Endothelial cell of umbilical vein (primary cell): ENCODE results near the gene NFATC1. TPM values are rescaled to one million over a fixed set of nuclear protein-coding genes. Genes with fewer than 3 reads are reported as not detected.

Experiments used
- BruUV-seq: library from RNA; stranded (reverse); fragments of 400-500 nt; replicated peaks from 2 replicates; lab custom pipeline; 2021; lab: Mats Ljungman, UMichigan
- CTCF ChIA-PET: fragments of 300-600, 350-600 bp; sonication (Branson Sonifier 250); formaldehyde crosslinking; loops from one replicate; lab custom pipeline; 2021; ENCODE audit warnings: antibody characterized with exemption, inconsistent platforms; lab: Charles Lee
- POLR2A ChIA-PET: fragments of 300-600, 350-600 bp; sonication (Branson Sonifier 250); formaldehyde crosslinking; loops from one replicate; lab custom pipeline; 2021; ENCODE audit warnings: antibody characterized with exemption, inconsistent platforms; lab: Charles Lee
- DNase-seq: peaks from one replicate; pipeline ENCODE4 v3.0.0-alpha.2; 2011; ENCODE audit warnings: low read depth, low spot score
- FAIRE-seq: peaks from 2 replicates; lab custom pipeline; 2011; peaks lifted over from hg19 to GRCh38; lab: Jason Lieb, UNC
- H2AFZ ChIP-seq: 2 replicates; pipeline ENCODE4 v1.6.0; 2012; ENCODE audit warnings: low read depth, low read length, control low read depth, inconsistent platforms
- H3K27ac ChIP-seq: 2 replicates; pipeline ENCODE4 v1.5.1; 2011; ENCODE audit warnings: low read depth, mild to moderate bottlenecking, control low read depth, low read length, moderate library complexity; ENCODE audit not compliant: insufficient read depth
- H3K27me3 ChIP-seq, 2 experiments: 2 replicates each; pipeline versions ENCODE4 v1.6.0 to v1.6.1; 2011; ENCODE audit warnings: low read length in 2 of 2, mixed read lengths in 1 of 2; ENCODE audit not compliant: control insufficient read depth in 2 of 2, insufficient read depth in 2 of 2
- H3K36me3 ChIP-seq, 2 experiments: 2 replicates in 1 of 2; 3 replicates in 1 of 2; pipeline ENCODE4 v1.5.1; 2011; ENCODE audit warnings: low read length in 2 of 2, mild to moderate bottlenecking in 1 of 2, moderate library complexity in 1 of 2; ENCODE audit not compliant: control insufficient read depth in 2 of 2, insufficient read depth in 2 of 2; ENCODE audit errors: extremely low read depth in 1 of 2
- H3K4me1 ChIP-seq: 3 replicates; pipeline ENCODE4 v1.5.1; 2011; ENCODE audit warnings: mild to moderate bottlenecking, low read length; ENCODE audit not compliant: control insufficient read depth, insufficient read depth; ENCODE audit errors: extremely low read depth
- H3K4me2 ChIP-seq: 2 replicates; pipeline ENCODE4 v1.6.1; 2011; ENCODE audit warnings: low read length, control low read depth, mixed read lengths; ENCODE audit not compliant: insufficient read depth
- H3K4me3 ChIP-seq, 3 experiments: fragments of 200-600 bp in 1 of 3; sonication (generic), shearing (Covaris generic) in 1 of 3; replicated peaks in 1 of 3; 2 replicates each; pipeline ENCODE4 v1.5.1; 2011 to 2016; ENCODE audit warnings: control low read depth in 3 of 3, low read length in 3 of 3, mild to moderate bottlenecking in 2 of 3, inconsistent platforms in 1 of 3, low read depth in 1 of 3, moderate library complexity in 1 of 3; ENCODE audit not compliant: insufficient read depth in 1 of 3
- H3K79me2 ChIP-seq: 2 replicates; pipeline ENCODE4 v1.6.0; 2012; ENCODE audit warnings: low read length, inconsistent platforms; ENCODE audit not compliant: control insufficient read depth, insufficient read depth
- H3K9ac ChIP-seq: replicated peaks from 2 replicates; pipeline ENCODE3; 2011; ENCODE audit warnings: low read length, control low read depth; ENCODE audit not compliant: insufficient read depth; ENCODE audit errors: extremely low read depth
- H3K9me1 ChIP-seq: replicated peaks from 3 replicates; pipeline ENCODE4 v1.6.0; 2011; ENCODE audit warnings: mild to moderate bottlenecking, low read length; ENCODE audit not compliant: control insufficient read depth, insufficient read depth; ENCODE audit errors: extremely low read depth
- H3K9me3 ChIP-seq: replicated peaks from 2 replicates; pipeline ENCODE4 v1.5.1; 2012; ENCODE audit warnings: low read length, inconsistent platforms; ENCODE audit not compliant: control insufficient read depth, insufficient read depth
- H4K20me1 ChIP-seq: replicated peaks from 2 replicates; pipeline ENCODE3; 2011; ENCODE audit warnings: mild to moderate bottlenecking, low read length; ENCODE audit not compliant: control insufficient read depth, insufficient read depth; ENCODE audit errors: extremely low read depth
- EZH2 ChIP-seq: IDR thresholded peaks from 2 replicates; pipeline ENCODE4 v1.6.1; 2012; ENCODE audit warnings: borderline replicate concordance, low read depth, mild to moderate bottlenecking, moderate library complexity, low read length, inconsistent platforms; ENCODE audit not compliant: severe bottlenecking
- FOS ChIP-seq: IDR thresholded peaks from 2 replicates; pipeline ENCODE4 v1.6.1; 2011; ENCODE audit warnings: mild to moderate bottlenecking, low read length, moderate library complexity, borderline replicate concordance; ENCODE audit not compliant: insufficient read depth
- GATA2 ChIP-seq: IDR thresholded peaks from 2 replicates; pipeline ENCODE4 v1.7.0; 2011; ENCODE audit warnings: low read depth, mild to moderate bottlenecking, moderate library complexity, mixed read lengths, low read length; ENCODE audit not compliant: insufficient read length, insufficient read depth
- JUN ChIP-seq: IDR thresholded peaks from 2 replicates; pipeline ENCODE4 v1.6.1; 2011; ENCODE audit warnings: borderline replicate concordance, low read depth; ENCODE audit not compliant: insufficient read length, insufficient read depth
- MYC ChIP-seq: IDR thresholded peaks from one replicate; pipeline ENCODE4 v1.6.1; 2011; ENCODE audit warnings: mild to moderate bottlenecking, low read depth, low read length
- POLR2A ChIP-seq: IDR thresholded peaks from 2 replicates; pipeline ENCODE4 v1.6.1; 2012; ENCODE audit warnings: low read depth, mild to moderate bottlenecking, control low read depth, low read length
- POLR2AphosphoS5 ChIP-seq: IDR thresholded peaks from 2 replicates; pipeline ENCODE4 v1.6.1; 2012; ENCODE audit warnings: low read depth, mild to moderate bottlenecking, control low read depth, low read length, moderate library complexity; ENCODE audit not compliant: insufficient read depth
- dilution Hi-C: fragments of 300-500 bp; cut with MboI; formaldehyde crosslinking; loops from one replicate; pipeline ENCODE4 v1.15.0; 2019; ENCODE audit warnings: low sequenced_read_pairs; ENCODE audit not compliant: extremely low pct_ligation_motif_present
- intact Hi-C: fragments of 100-400 bp; cut with micrococcal nuclease; formaldehyde crosslinking; loops from one replicate; pipeline ENCODE4 v1.10.0; 2022
- polyA plus RNA-seq, 4 experiments: library from polyadenylated mRNA; depleted of rRNA in 3 of 4; stranded (reverse) in 3 of 4; unstranded in 1 of 4; fragments of >200 nt; gene quantifications; 2 replicates each; pipeline versions ENCODE4 v1.2.1 to v1.2.3, GENCODE V29; 2011 to 2012; ENCODE audit warnings: missing spikeins in 1 of 4
- total RNA-seq: library from RNA; stranded (reverse); gene quantifications from 2 replicates; pipeline ENCODE4 v1.2.3, GENCODE V29; 2021
- TF ChIP-seq, protein P1 (sequence below): IDR thresholded peaks from 2 replicates; pipeline ENCODE4 v1.6.1; 2011; ENCODE audit not compliant: insufficient read depth, insufficient read length
- TF ChIP-seq, protein P2 (sequence below), 2 donors: IDR thresholded peaks; 1 replicate in 1 of 2; 2 replicates in 1 of 2; pipeline ENCODE4 v1.5.1; 2011; ENCODE audit warnings: low read length in 2 of 2, mild to moderate bottlenecking in 2 of 2, moderate library complexity in 2 of 2, control low read depth in 1 of 2, inconsistent platforms in 1 of 2, low read depth in 1 of 2; ENCODE audit not compliant: insufficient read depth in 1 of 2; ENCODE audit errors: extremely low read depth in 1 of 2

The NFATC1 gene
- total and polyA plus RNA-seq, 2 donors (not counting 3 experiments of a cell fraction or from before 2014, with no cell fraction given) = 11.1 to 30.0 TPM

GRCh38 chr18:79451237-79452125 lies 55.8 kb downstream of the NFATC1 start:
- Histone ChIP-seq H3K79me2 (no peaks in the 10 kb centered on the region), H4K20me1 (no peaks in the 10 kb centered on the region), H3K9me3 (no peaks in the 10 kb centered on the region), H3K27ac (no peak overlapping the region), H3K4me1 (peaks cover 11% of the 10 kb centered on the region), H3K9me1 (no peaks in the 10 kb centered on the region), H3K9ac (no peak overlapping the region), H3K27me3 (no peaks in the 10 kb centered on the region), H3K4me2 (no peak overlapping the region), H3K36me3 (peaks cover 0 to 35% of the 10 kb centered on the region in 2 experiments), H2AFZ (no peak overlapping the region), H3K4me3 (no peak overlapping the region)
- CTCF ChIA-PET = no interaction called here
- BruUV-seq = no TSS peak
- dilution Hi-C loops (no loop called here), intact Hi-C loops (no loop called here)
- POLR2A ChIA-PET = no interaction called here
- TF ChIP-seq FOS = no peak
- TF ChIP-seq GATA2 = no peak
- TF ChIP-seq POLR2A = no peak
- TF ChIP-seq EZH2 = no peak
- TF ChIP-seq, protein P1, sequence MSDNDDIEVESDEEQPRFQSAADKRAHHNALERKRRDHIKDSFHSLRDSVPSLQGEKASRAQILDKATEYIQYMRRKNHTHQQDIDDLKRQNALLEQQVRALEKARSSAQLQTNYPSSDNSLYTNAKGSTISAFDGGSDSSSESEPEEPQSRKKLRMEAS = no peak
- TF ChIP-seq, protein P2, sequence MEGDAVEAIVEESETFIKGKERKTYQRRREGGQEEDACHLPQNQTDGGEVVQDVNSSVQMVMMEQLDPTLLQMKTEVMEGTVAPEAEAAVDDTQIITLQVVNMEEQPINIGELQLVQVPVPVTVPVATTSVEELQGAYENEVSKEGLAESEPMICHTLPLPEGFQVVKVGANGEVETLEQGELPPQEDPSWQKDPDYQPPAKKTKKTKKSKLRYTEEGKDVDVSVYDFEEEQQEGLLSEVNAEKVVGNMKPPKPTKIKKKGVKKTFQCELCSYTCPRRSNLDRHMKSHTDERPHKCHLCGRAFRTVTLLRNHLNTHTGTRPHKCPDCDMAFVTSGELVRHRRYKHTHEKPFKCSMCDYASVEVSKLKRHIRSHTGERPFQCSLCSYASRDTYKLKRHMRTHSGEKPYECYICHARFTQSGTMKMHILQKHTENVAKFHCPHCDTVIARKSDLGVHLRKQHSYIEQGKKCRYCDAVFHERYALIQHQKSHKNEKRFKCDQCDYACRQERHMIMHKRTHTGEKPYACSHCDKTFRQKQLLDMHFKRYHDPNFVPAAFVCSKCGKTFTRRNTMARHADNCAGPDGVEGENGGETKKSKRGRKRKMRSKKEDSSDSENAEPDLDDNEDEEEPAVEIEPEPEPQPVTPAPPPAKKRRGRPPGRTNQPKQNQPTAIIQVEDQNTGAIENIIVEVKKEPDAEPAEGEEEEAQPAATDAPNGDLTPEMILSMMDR (IDR thresholded peaks at IDR 0.05; ENCODE audit: extremely low read depth in 1 of 2, insufficient read depth in 1 of 2, low read depth in 1 of 2, low read length in 2 of 2) = peak in 1 of 2 donors; percentile 5
- no peak for TF ChIP-seq JUN
- no peak for TF ChIP-seq MYC
- no peak for TF ChIP-seq POLR2AphosphoS5
- FAIRE-seq = no peak
- no peak for DNase-seq
